GM12891 (cell line): ENCODE data around the gene KLK8.

Experiments used
- POLR2AphosphoS5 ChIP-seq: IDR thresholded peaks from 2 replicates; pipeline ENCODE4 v1.6.1; 2011; ENCODE audit warnings: low read depth, low read length, control low read depth
- SPI1 ChIP-seq: IDR thresholded peaks from 2 replicates; pipeline ENCODE4 v1.6.1; 2011; ENCODE audit warnings: low read depth, low read length, control low read depth

DNA sequence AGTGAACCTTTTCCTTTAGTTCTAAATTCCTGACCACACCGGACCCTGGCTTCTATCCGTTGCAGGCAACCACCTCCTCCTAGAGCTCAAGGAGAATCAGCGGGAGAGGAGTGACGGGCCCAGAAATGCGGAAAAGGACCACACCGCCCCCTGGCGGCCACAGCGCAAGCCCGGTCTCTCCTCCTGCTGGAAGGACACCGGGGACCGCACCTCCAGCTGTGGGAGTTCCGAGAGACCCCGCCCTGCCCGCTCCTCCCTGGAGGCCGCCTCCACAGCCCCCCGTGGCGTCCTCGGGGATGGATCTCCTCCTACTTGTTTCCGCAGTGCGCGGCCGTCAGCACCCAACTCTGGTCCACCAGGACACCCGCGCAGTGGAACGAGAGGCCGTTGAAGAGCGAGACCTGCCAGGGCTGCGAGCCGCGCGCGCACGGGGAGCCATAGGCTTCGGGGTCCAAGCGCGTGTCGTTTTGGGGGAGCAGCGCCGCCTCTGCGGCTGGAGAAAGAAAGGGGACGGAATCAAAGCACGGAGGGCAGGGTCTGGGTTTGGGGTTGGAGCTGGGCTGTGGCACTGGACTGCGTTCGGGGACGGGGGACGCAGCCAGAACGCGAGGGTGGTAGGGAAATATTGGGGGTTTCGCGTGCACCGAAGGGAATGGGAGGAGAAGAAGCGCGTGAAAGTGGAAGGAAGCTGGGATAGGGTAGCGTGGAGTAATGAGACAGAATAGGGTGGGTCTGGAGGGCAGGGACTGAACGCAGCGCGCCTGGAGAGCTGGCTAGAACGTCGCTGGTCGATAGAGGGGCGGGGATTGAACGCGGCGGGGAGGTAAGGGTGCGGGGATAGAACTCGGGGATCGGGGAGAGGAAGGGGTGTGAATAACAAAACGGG lies 15.6 kb upstream of the KLK8 start:
- TF ChIP-seq POLR2AphosphoS5 (no peak), SPI1 (no peak)
